GM18867 (cell line): ENCODE results near the gene CRHR1.
"Not testable (repeated sequence)": the region's sequence is repeated elsewhere in the genome, so short reads cannot be mapped to it uniquely, and the experiment has no call there.

Experiments
- ATAC-seq: cut with Tn5 transposase; IDR thresholded peaks from one replicate; pipeline ENCODE4 v1.9.1; 2021; ENCODE audit warnings: mild to moderate bottlenecking, moderate library complexity; ENCODE audit not compliant: unreplicated experiment

CRHR1 gene

GRCh38 chr17:45784293-45784740 lies at the start of gene CRHR1:
Gene CRHR1, plus strand, starts transcription at chr17:45784320. Its CDS starts 225 bp downstream, at chr17:45784545.
- no peak for ATAC-seq

DNA sequence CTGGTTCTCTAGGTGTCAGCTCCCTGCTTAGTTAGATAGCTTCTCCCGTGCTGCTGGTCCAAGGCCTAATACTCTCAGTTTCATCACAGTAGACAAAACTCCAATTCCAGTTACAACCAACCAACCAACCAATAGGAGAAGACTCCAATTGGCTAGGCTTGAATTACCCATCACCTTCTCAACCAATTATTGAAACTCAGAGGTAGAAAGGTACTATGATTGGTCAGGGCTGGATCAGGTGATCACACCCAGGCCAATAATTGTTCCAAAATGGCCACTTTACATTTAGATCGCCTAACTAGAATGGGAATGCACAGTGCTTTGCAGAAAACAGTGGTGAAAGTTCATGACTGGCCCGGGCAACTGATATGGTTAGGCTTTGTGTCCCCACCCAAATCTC lies 49.5 kb upstream of the CRHR1 start:
- ATAC-seq, result no peak

DNA sequence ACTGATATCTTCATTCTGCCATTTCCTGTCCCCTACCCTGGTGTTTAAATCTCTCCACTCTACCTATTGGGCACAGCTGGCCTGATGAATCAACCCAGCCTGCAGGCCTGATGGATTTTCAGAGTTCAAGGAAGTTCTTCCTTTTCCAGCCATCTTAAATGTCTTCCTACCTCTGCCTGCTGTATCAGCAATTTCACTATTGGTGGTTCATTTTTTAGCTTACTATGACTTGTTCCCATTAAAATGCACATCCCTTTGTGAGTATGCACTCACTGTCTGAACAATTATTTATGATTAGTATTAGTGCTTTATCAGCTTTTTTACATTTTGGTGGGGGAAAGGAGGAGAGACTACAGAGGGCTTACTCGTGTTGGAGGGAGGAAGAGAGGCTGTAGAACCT lies 48.6 kb upstream of the CRHR1 start:
- no peak for ATAC-seq

GRCh38 chr17:45739786-45740185 lies 44.3 kb upstream of the CRHR1 start:
- no peak for ATAC-seq

- ATAC-seq, result no peak
These were observed 43.4 kb upstream of the CRHR1 start for GRCh38 chr17:45740553-45741330.

- ATAC-seq, result no peak
These were observed 41.9 kb upstream of the CRHR1 start for GRCh38 chr17:45742251-45742650.

- no peak for ATAC-seq
These were observed 40.3 kb upstream of the CRHR1 start for GRCh38 chr17:45743626-45744326.

- not testable (repeated sequence) for ATAC-seq
These were observed 39.3 kb upstream of the CRHR1 start for GRCh38 chr17:45744826-45745225.

GRCh38 chr17:45745601-45746494 lies 38.3 kb upstream of the CRHR1 start:
- no peak for ATAC-seq

GRCh38 chr17:45747911-45748310 lies 36.2 kb upstream of the CRHR1 start:
- ATAC-seq, result no peak

GRCh38 chr17:45748731-45749310 lies 35.3 kb upstream of the CRHR1 start:
- no peak for ATAC-seq

DNA sequence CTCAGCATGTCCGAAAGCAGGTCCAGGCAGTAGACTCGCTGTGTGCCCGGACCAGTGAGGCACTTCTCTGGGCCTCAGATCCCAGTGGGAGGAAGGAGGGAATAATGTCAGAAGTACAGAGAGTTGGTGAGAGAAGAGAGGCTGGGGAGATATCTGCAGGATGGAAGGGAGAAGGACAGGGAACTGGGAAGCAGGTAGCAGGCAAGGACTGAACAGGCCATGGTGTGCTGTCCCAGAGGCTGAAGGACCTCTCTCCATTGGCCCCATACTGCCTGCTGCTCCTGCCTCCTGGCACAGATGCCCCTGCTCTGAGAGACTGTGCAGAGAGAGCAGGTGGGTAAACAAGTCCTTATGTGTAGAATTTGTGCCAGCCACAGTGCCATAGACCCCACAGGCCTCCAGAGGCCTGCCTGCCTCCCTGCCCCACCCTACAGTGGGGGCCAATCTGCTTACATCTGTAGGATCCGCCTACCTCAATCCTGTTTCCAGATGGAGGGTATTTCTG lies 34.2 kb upstream of the CRHR1 start:
- no peak for ATAC-seq

- no peak for ATAC-seq
These were observed 33.2 kb upstream of the CRHR1 start for GRCh38 chr17:45750779-45751440.

GRCh38 chr17:45751466-45751865 lies 32.7 kb upstream of the CRHR1 start:
- ATAC-seq, result no peak

GRCh38 chr17:45752246-45752645 lies 31.9 kb upstream of the CRHR1 start:
- ATAC-seq, result no peak

DNA sequence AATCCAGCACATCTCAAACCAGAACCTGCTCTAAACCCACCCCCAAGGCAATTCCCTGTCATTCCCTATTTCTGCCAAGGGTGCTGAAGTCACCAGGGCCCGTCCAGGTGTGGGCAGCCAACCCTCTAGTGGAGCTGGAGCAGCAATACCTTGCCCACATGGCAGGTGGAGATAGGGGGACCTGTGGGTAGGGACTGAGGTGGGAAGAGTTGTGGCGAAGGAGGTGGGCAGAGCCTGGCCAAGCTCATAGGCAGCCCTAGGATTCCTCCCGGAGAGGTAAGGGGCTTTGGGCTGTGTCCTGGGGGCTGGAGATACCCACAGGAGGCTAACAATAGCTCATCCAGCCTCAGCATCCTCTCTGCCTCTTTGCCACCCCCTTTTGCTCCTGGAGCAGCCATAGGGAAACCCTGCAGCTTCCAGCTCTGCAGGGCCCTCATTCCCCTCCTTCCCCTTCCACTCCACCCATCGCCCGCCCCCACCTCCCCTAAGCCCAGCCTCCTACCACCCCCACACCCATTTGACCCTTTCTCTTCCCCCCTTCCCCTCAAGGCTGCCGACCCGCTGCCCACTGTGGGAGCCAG lies 30.4 kb upstream of the CRHR1 start:
- no peak for ATAC-seq

DNA sequence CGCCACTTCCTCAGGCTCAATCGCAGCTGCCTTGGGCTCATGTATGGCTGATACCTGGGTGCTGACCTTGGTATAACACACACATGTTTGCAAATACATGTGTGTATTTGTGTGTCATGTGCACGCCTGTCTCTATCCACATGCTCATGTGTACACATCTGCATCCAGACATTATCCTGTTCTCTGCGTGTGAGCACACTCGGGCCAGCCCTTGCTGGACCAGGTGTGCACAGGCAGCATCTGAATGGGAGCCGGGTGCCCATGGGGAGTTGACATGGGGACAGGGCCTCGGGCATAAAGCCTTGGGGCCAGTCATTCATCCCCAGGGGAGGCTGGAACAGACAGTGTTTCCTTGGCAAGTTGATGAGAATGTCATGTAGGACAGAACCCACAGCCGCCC lies 29.1 kb upstream of the CRHR1 start:
- no peak for ATAC-seq

GRCh38 chr17:45756266-45756991 lies 27.7 kb upstream of the CRHR1 start:
- ATAC-seq, result no peak
